GM10266 (cell line): ENCODE data around the gene UBAC1.

Source experiments
- DNase-seq: peaks from one replicate; pipeline ENCODE4 v3.0.0; 2012; ENCODE audit errors: extremely low spot score
- TF ChIP-seq, protein P1 (sequence below): IDR thresholded peaks from 2 replicates; pipeline ENCODE4 v1.5.1; 2012; ENCODE audit warnings: mild to moderate bottlenecking, low read depth; ENCODE audit not compliant: control insufficient read depth, insufficient read depth; ENCODE audit errors: missing control alignments

The UBAC1 gene

DNA sequence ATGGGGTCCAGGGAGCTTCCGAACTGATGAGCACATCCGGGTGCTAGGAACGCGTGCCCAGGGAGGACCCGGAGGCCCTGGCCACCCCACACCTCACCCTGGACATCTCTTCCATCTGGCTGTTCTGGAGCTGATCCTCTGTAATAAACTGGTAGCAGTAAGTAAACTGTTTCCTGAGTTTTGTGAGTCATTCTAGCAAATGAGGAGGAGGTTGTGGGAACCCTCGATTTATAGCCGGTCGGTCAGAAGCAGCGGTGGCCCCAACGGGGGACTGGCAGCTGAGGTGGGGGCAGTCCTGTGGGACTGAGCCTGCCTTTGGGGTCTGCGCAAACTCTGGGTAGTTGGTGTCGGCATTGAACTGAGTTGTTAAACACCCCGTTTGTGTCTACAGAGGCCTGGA, 15.4 kb upstream of the UBAC1 start:
- TF ChIP-seq, protein P1, sequence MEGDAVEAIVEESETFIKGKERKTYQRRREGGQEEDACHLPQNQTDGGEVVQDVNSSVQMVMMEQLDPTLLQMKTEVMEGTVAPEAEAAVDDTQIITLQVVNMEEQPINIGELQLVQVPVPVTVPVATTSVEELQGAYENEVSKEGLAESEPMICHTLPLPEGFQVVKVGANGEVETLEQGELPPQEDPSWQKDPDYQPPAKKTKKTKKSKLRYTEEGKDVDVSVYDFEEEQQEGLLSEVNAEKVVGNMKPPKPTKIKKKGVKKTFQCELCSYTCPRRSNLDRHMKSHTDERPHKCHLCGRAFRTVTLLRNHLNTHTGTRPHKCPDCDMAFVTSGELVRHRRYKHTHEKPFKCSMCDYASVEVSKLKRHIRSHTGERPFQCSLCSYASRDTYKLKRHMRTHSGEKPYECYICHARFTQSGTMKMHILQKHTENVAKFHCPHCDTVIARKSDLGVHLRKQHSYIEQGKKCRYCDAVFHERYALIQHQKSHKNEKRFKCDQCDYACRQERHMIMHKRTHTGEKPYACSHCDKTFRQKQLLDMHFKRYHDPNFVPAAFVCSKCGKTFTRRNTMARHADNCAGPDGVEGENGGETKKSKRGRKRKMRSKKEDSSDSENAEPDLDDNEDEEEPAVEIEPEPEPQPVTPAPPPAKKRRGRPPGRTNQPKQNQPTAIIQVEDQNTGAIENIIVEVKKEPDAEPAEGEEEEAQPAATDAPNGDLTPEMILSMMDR: no peak
- no peak for DNase-seq

DNA sequence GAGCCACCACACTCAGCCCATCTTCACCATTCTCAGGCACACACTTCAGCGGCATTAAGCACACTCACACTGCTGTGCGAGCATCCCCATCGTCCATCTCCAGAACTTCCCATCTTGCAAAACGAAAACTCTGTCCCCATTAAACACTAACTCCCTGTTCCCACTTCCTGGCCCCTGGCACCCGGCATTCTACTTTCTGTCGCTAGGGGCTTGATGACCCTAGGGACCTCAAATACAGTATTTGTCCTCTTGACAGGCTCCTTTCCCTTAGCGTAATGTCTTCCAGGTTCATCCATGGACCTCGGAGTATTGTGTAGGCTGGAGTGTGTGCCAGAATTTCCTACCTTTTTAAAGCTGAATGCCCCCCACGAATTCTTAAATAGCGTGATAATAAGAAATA, 14.7 kb upstream of the UBAC1 start:
- TF ChIP-seq, protein P1: no peak
- no peak for DNase-seq

DNA sequence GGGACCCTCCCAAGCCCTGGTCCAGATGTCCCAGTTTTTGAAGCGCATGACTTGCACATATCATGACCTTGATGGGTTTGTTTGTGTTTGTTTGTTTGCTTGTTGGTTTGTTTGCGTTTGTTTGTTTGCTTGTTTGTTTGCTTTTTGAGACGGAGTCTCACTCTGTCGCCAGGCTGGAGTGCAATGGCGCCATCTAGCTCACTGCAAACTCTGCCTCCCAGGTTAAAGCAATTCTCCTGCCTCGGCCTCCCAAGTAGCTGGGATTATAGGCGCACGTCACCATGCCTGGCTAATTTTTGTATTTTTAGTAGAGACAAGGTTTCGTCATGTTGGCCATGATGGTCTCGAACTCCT, 13.0 kb upstream of the UBAC1 start:
- DNase-seq: no peak
- TF ChIP-seq, protein P1: no peak

DNA sequence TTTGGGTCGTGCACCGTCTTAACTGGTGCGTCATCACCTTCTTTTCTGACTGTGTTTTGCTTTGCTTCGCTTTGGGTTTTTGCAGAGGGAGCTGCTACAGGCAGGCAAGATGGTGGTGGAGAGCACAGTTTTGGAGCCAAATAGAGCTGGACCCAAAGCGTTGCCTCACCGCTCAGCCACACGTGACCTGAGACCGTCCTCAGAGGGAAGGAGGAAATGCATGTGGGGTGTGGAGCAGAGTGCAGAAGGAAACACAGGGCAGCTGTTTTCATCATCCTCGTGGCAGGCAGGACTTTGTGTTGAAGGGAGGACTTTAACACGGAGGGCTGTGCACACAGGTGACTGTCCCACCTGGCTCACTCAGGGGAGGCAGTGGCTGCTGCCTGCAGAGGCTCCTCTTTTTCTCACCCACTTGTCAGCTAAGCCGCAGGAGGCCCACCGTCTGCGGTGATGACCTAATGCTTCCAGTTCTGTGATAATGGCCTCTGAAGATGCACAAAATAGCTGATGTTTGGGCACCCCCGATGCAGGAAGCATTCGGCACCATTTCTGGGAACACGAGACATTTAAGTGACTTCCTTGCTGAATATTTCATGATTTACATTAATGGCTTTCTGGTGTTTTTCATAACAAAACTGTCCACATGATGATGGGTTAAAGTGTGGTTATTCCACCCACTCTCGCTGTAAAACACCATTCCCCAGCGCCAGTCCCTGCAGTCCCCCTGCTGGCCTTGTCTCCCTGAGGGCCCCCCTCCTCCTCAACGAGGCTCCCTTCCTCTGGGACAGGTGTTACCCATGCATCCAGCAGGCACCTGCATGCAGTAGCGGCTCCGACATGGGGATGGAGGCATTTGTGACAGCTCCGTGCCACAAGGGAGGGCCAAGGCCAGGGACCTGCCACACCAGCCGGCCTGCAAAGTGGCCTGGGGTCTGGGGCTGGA, 12.4 kb upstream of the UBAC1 start:
- TF ChIP-seq, protein P1: no peak
- no peak for DNase-seq

- TF ChIP-seq, protein P1: no peak
- no peak for DNase-seq
Measured at GRCh38 chr9:135971892-135972291, 10.7 kb upstream of the UBAC1 start.

DNA sequence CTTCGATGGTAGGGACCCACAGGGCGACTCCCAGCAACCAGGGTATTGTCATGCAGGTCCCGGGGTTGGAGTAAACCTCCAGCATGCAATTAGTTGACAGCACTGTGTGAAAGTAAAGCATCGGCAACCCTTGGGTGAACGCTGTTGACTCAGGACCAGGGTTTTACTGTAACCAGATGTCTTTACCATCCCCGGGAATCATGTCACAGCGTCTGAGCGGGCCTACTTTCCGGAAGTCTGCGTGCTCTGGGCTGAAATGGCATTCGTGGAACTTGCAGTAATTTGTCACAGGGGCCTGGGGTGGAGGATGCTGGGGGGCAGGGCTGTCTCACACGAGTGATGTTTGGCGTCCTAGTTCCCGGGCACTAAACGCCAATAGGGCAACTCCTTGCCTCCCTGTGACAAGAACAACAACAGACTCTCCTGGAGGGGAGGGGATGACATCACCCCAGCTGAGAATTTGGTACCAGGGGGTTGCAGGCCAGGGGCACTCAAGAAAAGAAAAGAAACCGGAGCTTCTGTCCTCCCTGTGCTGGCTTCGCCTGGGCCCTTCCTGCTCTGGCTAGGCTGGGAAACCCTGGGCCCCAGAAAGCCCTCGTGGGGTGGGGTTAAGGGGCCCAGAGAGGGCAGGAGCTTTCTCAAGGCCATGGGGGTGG, 10.1 kb upstream of the UBAC1 start:
- no peak for DNase-seq
- TF ChIP-seq, protein P1: no peak
